Breast epithelium (tissue), 3 donors: ENCODE data around the gene TFCP2L1.

Source experiments
- POLR2A ChIP-seq: fragments of 450-650 bp; IDR thresholded peaks from one replicate; pipeline ENCODE4 v1.6.1; 2016; ENCODE audit warnings: antibody characterized with exemption, mild to moderate bottlenecking, moderate library complexity
- TF ChIP-seq, protein P1 (sequence below), 3 donors: fragments of 450-650 bp; IDR thresholded peaks; one replicate each; pipeline ENCODE4 v1.5.1; 2016 to 2017; ENCODE audit warnings: antibody characterized with exemption in 3 of 3, mild to moderate bottlenecking in 3 of 3, moderate library complexity in 3 of 3

DNA sequence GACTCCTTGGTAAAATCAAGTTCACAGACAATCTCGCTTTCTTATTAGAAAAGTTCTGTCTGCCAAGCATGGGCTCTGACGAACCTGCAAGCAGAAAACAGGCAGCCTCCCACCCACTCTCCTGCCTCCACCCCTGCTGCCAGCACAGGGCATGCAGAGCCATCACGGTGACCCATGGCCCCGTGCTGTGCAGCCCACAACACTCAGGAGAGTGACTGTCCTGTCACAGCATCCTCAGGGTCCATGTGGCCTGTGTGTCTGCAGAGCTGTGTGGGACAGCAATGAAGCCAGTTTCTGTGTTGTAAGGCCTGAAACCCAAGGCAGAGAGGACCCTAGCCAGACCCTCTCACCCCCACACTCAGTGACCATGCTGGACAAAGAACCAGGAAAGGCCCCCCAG, 46.2 kb downstream of the TFCP2L1 start:
- TF ChIP-seq, protein P1, sequence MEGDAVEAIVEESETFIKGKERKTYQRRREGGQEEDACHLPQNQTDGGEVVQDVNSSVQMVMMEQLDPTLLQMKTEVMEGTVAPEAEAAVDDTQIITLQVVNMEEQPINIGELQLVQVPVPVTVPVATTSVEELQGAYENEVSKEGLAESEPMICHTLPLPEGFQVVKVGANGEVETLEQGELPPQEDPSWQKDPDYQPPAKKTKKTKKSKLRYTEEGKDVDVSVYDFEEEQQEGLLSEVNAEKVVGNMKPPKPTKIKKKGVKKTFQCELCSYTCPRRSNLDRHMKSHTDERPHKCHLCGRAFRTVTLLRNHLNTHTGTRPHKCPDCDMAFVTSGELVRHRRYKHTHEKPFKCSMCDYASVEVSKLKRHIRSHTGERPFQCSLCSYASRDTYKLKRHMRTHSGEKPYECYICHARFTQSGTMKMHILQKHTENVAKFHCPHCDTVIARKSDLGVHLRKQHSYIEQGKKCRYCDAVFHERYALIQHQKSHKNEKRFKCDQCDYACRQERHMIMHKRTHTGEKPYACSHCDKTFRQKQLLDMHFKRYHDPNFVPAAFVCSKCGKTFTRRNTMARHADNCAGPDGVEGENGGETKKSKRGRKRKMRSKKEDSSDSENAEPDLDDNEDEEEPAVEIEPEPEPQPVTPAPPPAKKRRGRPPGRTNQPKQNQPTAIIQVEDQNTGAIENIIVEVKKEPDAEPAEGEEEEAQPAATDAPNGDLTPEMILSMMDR (IDR thresholded peaks at IDR 0.05) = no peak
- TF ChIP-seq POLR2A = no peak
